ENCODE results near the gene SMPDL3A. TPM values are rescaled to one million over a fixed set of nuclear protein-coding genes. Genes with fewer than 3 reads are reported as not detected.

Gene SMPDL3A
- total and polyA plus RNA-seq, 9 of the 15 experiments (the other 6 are each of a cell fraction or from before 2014, with no cell fraction given), result 0.14 to 0.91 (median 0.54) TPM

GRCh38 chr6:122753688-122754056 lies 35.4 kb upstream of the SMPDL3A start:
- Histone ChIP-seq H3K36me3 (ENCODE audit: control insufficient read depth, insufficient read depth, low read length) (no peaks in the 10 kb centered on the region), H3K79me2 (ENCODE audit: control insufficient read depth, insufficient read depth, low read length) (no peaks in the 10 kb centered on the region), H3K9me1 (ENCODE audit: control insufficient read depth, insufficient read depth, low read length) (no peaks in the 10 kb centered on the region), H2AFZ (ENCODE audit: low read depth, low read length) (peak overlapping the region; percentile 51; the same call in 1 of the 2 replicates), H3K4me2 (ENCODE audit: insufficient read depth, low read length) (no peak overlapping the region), H3K27ac (ENCODE audit: extremely low read depth, low read depth, low read length) (no peak overlapping the region), H4K20me1 (replicated peaks; ENCODE audit: control insufficient read depth, insufficient read depth, low read length) (no peaks in the 10 kb centered on the region), H3K4me3 (no peak overlapping the region), H3K9ac (ENCODE audit: insufficient read depth in 1 of 2, low read depth in 2 of 2, low read length in 2 of 2) (no peak overlapping the region), H3K4me1 (replicated peaks in 1 of 2; ENCODE audit: control insufficient read depth in 2 of 2, insufficient read depth in 2 of 2, low read length in 2 of 2) (no peaks in the 10 kb centered on the region), H3K9me3 (replicated peaks; ENCODE audit: control insufficient read depth, insufficient read depth, low read depth, low read length) (no peaks in the 10 kb centered on the region), H3K27me3 (ENCODE audit: control insufficient read depth in 2 of 2, insufficient read depth in 2 of 2, low read length in 2 of 2) (no peaks in the 10 kb centered on the region)
- no TSS peak for BruUV-seq (replicated peaks)
- FAIRE-seq (no peak), DNase-seq (ENCODE audit: extremely low read depth in 1 of 4, low spot score in 3 of 4) (no peak), ATAC-seq (no peak)
- CTCF ChIA-PET (ENCODE audit: low intra/inter-chr PET ratio), result no interaction called here
- WGBS (ENCODE audit: insufficient coverage, low coverage, missing lambda C conversion rate), result 6% methylated on average over 5 of the region's 5 CpGs
- POLR2A ChIA-PET, result interaction anchor here (0.8 kb wide), 1 partner anchor 13 kb away, joined by 3 read pairs; no protein-coding TSS in a partner anchor
- intact Hi-C loops (cut with micrococcal nuclease), result no loop called here
- in situ Hi-C loops (cut with MboI), result no loop called here
- TF ChIP-seq NRF1 (conservative IDR thresholded peaks at IDR 0.05 in 1 of 2, IDR thresholded peaks at IDR 0.05 in 1 of 2), result no peak
- TF ChIP-seq CSDE1 (IDR thresholded peaks at IDR 0.05), result no peak
- TF ChIP-seq PKNOX1 (IDR thresholded peaks at IDR 0.05), result 0 out of 2 replicates have a peak, but pooled peaks have one; percentile 23
- TF ChIP-seq ZNF655 (CRISPR knock-in tag; IDR thresholded peaks at IDR 0.05), result no peak
- no peak for TF ChIP-seq SIN3B (IDR thresholded peaks at IDR 0.05; ENCODE audit: low read depth)
- TF ChIP-seq HNRNPLL (IDR thresholded peaks at IDR 0.05; ENCODE audit: low read depth, low read length, poor library complexity, severe bottlenecking), result no peak
